ENCODE measurements around the gene LMBRD1. TPM values are rescaled to one million over a fixed set of nuclear protein-coding genes. Genes with fewer than 3 reads are reported as not detected.

Gene LMBRD1
- total RNA-seq, 1 experiment from 2014 or later = 17.0 TPM

DNA sequence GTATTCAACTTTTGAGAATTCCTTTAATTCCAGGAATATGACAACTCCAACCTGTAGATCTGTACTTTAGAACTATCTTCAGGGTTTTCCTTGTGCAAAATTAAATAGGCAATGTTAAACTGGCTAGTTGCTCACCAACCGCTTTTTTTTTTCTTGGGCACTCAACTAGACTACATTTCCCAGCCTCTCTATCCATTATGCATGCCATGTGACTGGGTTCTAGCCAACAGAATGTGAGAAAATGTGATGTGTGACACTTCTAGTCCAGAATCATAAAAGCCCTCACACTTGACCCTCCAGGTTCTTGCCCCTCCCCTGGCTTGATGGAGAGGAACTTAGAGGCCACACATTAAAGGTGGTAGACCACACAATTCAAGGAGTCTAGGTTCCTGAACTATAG lies 166.0 kb downstream of the LMBRD1 start:
- no peak overlapping the region for H3K4ac ChIP-seq (ENCODE audit: low read depth, low read length)
- H3K27me3 Mint-ChIP-seq (ENCODE audit: low read depth) = no peaks in the 10 kb centered on the region
- no peaks in the 10 kb centered on the region; a peak in 1 of 5 replicates for H3K9me3 Mint-ChIP-seq
- no peak overlapping the region for H3K27ac Mint-ChIP-seq
- H3K27ac ChIP-seq (ENCODE audit: insufficient read length, low read depth, low read length) = no peak overlapping the region
- H3K4me1 Mint-ChIP-seq = peaks cover 18 to 21% of the 10 kb centered on the region in 2 experiments
- H3K4me3 Mint-ChIP-seq = no peak overlapping the region
- H2AK5ac ChIP-seq (ENCODE audit: insufficient read length, low read length) = no peak overlapping the region
- H4K20me1 ChIP-seq (ENCODE audit: control insufficient read depth, insufficient read depth, insufficient read length) = no peaks in the 10 kb centered on the region
- H3K79me1 ChIP-seq (ENCODE audit: insufficient read depth, low read depth, low read length, poor library complexity, severe bottlenecking) = no peaks in the 10 kb centered on the region
- no peak overlapping the region for H2AFZ ChIP-seq (ENCODE audit: low read length)
- no peaks in the 10 kb centered on the region for H3K79me2 ChIP-seq (ENCODE audit: insufficient read depth, low read length)
- H3K9ac ChIP-seq (ENCODE audit: extremely low read depth, insufficient read length, low read length) = no peak overlapping the region
- no peaks in the 10 kb centered on the region for H3K4me1 ChIP-seq (ENCODE audit: insufficient read depth, low read length)
- no peaks in the 10 kb centered on the region for H3K27me3 ChIP-seq (ENCODE audit: insufficient read depth, low read length)
- H3K14ac ChIP-seq (ENCODE audit: insufficient read depth, low read length) = no peak overlapping the region
- H4K5ac ChIP-seq (ENCODE audit: insufficient read length, low read depth, low read length) = no peak overlapping the region
- H3K23me2 ChIP-seq (ENCODE audit: insufficient read length, low read depth, low read length, poor library complexity, severe bottlenecking) = no peaks in the 10 kb centered on the region
- no peak overlapping the region for H3K56ac ChIP-seq (ENCODE audit: insufficient read length, low read depth, low read length)
- H4K91ac ChIP-seq (ENCODE audit: insufficient read length, low read depth, low read length) = no peak overlapping the region
- no peak overlapping the region for H2BK5ac ChIP-seq (ENCODE audit: insufficient read length, low read length)
- H2BK20ac ChIP-seq (ENCODE audit: low read depth, low read length, poor library complexity, severe bottlenecking) = no peak overlapping the region
- H3K18ac ChIP-seq (ENCODE audit: insufficient read length, low read depth, low read length) = no peak overlapping the region
- no peak overlapping the region for H2BK15ac ChIP-seq (ENCODE audit: low read depth, low read length)
- no CpG with 5 or more reads among the region's 1 CpG for WGBS (ENCODE audit: extremely low coverage, insufficient read length, low lambda C conversion rate)
- no peak overlapping the region for H2BK12ac ChIP-seq (ENCODE audit: insufficient read length, low read depth, low read length)
- no peak overlapping the region for H2BK120ac ChIP-seq (ENCODE audit: low read depth, low read length, poor library complexity, severe bottlenecking)
- H4K8ac ChIP-seq (replicated peaks; ENCODE audit: insufficient read length, low read depth, low read length) = no peak overlapping the region
- no peaks in the 10 kb centered on the region for H3K9me3 ChIP-seq (ENCODE audit: control insufficient read depth, low read depth, low read length)
- H3T11ph ChIP-seq (ENCODE audit: low read length) = no peak overlapping the region
- DNase-seq = no peak
- H3K23ac ChIP-seq (ENCODE audit: insufficient read length, low read depth, low read length) = no peak overlapping the region
- H3K36me3 Mint-ChIP-seq (ENCODE audit: insufficient read depth in 1 of 3, low read depth in 3 of 3) = peaks cover 0 to 4% (median 0%) of the 10 kb centered on the region in 3 experiments; a peak in 1 of 7 replicates
- H3K4me2 ChIP-seq (ENCODE audit: insufficient read depth, insufficient read length, low read length) = no peak overlapping the region
- TF ChIP-seq, protein P1, sequence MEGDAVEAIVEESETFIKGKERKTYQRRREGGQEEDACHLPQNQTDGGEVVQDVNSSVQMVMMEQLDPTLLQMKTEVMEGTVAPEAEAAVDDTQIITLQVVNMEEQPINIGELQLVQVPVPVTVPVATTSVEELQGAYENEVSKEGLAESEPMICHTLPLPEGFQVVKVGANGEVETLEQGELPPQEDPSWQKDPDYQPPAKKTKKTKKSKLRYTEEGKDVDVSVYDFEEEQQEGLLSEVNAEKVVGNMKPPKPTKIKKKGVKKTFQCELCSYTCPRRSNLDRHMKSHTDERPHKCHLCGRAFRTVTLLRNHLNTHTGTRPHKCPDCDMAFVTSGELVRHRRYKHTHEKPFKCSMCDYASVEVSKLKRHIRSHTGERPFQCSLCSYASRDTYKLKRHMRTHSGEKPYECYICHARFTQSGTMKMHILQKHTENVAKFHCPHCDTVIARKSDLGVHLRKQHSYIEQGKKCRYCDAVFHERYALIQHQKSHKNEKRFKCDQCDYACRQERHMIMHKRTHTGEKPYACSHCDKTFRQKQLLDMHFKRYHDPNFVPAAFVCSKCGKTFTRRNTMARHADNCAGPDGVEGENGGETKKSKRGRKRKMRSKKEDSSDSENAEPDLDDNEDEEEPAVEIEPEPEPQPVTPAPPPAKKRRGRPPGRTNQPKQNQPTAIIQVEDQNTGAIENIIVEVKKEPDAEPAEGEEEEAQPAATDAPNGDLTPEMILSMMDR (conservative IDR thresholded peaks at IDR 0.05) = no peak

Measured in H9 (cell line).